T follicular helper cell (primary cell): ENCODE measurements around the gene PITPNM2.
A peak's percentile ranks its signal among the peaks of the same experiment; 100 is the strongest.
"Not testable (repeated sequence)": the region's sequence is repeated elsewhere in the genome, so short reads cannot be mapped to it uniquely, and the experiment has no call there.

ENCODE experiments used
- DNase-seq: peaks from one replicate; pipeline ENCODE4 v3.0.0-alpha.2; 2020; ENCODE audit warnings: low read depth

PITPNM2 gene

DNA sequence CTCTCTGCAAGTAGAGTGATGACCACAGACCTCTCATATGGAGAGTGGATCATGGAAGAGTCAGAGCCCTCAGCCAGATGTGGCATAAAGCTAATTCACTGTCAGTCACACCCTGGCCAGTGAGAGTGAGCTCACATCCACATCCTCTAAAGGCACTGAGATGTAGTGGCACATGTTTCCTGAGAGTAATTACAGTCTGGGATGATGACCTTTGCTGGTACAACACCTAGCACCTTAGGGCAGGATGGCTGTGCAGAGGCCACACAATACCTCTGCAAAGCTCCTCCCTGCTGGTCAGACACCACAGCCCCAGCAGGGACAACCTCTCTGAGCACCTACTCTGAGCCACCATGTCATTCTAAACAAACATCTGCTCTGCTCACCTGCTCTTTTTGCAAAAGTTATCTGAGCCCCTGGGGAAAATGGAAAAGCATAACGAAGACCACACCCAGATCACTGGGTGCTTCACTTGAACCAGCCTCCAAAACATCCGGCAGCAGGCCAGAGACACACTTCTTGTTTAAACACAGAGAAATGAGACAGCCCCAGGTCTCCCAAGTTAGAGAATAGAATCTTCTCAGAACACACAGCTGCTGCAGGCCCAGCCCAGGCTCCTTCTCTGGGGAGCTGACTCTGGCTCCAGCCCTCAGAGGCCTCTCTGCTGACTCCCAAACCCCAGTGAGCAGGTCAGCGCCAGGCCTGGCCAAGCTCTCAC lies 30.3 kb downstream of the PITPNM2 start:
- no peak for DNase-seq

DNA sequence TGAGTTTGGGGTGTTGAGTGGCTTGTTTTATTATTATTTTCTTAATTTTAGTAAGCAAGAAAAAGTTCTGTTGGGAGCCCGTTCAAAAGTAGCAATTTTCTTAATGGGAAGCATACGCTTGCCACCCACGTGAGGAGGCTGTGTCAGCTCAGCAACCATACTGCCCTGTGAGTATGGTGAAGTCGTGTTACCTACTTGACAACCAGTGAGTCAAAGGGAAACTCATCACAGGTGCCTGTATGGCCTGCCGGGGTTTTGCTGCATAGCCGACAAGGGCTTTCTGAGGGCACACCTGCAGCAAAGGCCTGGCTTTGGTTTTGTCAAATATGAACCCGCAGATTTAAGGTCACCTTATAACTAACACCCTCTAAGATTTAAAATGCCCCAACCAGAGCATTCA lies 31.1 kb downstream of the PITPNM2 start:
- DNase-seq = peak; percentile 25

DNA sequence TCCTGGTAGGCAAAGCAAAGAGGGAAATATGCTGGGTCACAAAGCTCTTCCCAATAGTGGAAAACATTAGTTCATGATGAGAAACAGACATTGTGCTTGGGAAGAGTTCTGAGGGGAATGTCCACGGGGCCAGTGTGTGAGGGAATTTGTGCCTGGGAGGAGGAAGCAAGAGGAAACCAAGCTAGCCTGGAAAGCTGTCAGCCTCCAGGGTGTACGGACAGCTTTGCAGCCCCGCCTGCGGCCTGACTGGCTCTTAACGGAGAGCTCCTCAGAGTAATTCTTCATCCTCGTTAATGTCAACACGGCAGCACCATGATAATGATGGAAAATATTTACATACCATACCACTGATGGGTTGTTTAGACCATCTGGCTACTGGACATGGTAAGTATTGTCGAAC lies 32.4 kb downstream of the PITPNM2 start:
- no peak for DNase-seq

DNA sequence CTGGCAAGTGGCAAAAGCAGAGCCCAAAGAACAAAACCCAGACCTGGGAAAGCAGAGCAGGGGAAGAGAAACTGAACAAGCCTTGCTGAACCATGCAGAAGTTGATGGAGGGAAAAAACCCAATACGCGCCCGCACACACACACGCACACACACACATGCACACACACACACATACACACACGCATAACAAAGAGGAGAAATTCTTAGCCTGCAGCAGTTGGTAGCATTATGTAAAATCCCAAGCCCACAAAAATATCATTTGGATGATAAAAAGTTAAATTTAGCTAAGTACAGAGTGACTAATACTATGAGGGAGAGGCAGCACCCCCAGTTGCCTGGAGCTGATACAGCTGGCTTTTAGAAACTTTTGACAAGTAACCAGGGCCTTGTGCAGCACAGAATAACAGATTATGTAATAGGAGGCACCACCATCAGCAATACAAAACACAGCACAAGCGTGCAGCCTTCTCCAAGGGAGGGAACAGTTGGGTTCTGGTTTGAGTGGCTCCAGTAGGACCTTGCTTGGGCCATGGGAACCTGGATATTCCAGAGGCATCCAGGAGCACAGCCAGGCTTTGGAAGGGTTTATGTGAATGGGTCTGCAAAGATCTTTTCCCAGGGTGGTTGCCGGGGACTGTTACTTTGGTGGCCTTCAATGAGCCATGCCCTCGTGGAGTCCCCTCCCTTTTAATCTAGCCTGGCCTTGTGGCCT lies 35.3 kb downstream of the PITPNM2 start:
- no peak for DNase-seq

DNA sequence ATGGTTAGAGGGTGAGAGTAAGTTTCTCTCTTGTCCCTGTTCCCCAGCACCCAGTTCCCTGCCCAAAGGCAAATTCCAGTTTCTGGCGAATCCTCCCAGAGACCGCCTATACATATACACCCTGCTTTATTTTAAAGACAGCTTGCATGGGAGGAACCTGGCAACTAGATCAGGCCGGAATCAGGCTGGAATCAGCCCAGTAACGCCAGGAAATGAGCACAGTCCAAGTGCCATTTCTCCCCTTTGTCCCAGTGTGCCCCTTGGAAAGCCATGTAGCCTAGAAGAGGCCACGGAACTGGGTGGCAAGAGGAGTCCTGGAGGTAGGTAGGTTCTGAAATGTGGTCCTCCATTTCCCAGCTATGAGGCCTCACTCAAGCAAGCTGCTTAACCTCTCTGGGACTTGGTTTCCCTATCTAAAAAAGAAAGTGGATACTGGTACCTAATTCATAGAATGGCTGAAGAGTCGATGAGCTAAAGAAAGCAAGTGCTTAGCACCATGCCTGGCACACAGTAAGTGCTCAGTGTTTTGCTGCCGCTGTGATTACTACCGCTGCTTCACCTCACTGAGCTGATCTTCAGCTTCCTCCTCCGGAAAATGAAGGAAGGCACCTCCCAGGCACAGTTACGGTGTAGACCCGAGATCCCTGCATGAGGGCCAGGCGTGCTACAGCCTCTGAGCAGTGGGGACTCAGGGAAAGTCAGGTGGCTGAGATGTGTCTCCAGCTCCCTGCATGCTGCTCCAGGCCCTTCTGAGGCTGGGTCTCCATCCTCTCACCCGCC lies 36.4 kb downstream of the PITPNM2 start:
- no peak for DNase-seq

DNA sequence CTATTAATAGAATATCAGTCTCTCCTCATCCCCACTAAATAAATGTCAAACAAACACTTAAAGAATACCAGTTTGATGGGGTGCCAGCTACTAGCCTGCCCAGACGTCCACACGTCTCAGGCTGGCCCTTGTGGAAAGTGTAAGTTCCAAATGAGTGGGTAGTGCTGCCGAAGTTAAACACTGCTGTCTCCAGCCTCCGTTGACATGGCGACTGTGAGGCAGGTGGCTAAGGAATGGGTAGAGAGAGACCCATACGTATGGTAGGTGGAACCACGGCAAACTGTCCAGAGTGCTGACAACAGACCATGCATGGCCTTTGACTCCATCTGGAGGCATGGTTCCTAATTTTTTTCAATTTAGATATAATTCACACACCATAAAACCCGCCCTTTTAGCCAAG lies 37.9 kb downstream of the PITPNM2 start:
- DNase-seq = no peak

DNA sequence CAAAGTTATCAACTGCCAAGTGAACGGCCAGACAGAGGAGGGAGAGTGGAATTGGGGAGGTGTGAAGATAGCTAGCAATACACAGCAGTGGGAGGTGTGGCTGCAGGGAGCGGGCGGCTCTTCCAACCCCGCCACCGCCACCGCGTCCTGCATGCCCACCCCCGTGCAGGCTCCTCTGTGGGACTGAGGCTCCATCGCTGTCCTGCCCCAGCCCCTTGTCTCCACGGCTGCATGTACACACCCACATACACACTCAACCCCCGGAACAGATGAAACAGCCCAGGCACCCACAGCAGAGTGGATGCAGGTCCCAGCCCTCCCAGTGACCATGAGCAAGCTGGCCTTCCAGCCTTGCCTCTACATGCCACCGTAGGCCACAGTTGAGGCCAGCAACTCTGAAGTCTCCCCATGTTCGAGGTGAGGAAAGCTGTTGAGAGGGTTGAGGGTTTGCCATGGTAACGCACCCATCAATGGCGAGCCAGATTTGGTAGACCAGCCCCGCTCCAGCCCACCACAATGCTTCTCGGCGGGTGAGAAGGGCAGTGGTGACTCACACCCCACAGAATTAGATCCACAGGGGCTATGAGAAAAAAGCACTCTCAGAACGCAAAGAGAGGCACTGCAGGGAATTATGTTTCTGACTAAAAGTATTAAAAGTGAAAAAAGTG lies 39.3 kb downstream of the PITPNM2 start:
- DNase-seq = no peak

DNA sequence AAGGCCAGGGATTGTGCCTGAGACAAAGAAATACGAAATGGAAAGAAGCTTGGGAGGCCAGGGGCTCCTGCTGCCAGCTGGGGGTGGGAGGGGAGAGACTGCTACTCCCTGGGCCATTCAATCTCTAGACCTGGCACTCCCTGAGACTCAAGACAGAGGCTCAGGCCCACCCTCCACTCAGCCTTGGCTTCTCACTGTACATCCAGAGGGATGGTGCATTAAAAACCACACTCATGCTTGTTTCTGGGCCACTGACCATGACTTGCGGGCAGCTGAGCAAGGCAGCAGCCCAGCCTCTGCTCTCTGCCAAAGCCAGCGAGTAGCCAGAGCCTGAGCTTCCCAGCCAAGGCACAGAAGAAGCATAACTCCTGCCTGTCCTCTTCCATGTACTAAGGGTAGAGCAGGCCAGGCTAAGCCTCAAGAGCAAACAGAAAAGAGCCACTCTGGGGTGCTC lies 41.5 kb downstream of the PITPNM2 start:
- no peak for DNase-seq

DNA sequence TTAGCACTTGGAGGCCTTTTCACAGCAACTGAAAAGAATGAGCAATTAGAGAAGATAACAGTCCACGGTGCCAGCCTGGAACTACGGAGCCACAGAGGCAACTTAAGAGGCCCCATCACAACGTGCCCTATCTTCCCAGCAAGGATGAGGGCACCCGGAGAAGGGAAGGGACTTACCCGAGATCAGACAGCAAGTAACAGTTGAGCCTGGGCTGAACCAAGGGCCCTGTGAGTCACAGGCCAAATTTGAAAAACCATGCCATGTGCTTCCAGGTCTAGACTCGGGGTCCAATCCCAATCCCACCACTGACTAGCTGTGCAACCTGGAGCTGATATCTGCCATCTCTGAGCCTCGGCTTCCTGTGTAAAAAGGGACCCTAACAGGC lies 42.2 kb downstream of the PITPNM2 start:
- DNase-seq = no peak

DNA sequence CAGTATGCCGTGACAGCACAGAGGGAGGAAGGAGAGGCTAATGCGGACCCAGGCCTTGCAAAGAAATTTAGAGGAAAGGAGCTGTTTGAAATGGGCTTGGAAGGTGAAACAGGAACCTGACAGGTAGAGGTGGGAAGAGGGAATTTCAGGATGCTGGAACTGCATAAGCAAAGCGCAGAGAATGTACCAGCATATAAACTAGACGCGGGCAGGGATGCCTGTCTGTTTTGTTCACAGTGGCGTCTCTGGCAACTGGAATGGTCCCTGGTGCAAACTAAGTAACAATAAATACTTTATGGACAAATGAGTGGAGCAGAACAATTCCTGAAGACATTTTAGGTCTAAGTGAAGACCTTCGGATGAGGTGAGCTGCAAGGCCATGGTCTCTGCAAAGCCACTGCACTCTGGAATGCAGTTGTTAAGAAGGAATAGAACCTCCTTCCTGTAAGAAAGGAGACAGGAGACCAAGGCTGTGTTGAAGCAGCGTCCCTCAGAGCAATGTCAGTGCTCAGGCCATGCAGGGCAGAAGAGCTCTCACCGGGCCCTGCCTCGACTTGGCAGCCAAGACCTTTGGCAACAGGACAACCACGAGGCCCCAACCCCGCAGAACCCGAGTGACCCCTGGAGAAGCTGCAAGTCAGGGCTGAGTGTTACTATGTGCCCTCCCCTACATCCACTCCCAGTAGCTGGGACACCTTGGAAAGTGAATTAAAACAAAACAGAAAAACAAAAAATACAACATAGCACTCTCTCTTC lies 42.8 kb downstream of the PITPNM2 start:
- DNase-seq = no peak

DNA sequence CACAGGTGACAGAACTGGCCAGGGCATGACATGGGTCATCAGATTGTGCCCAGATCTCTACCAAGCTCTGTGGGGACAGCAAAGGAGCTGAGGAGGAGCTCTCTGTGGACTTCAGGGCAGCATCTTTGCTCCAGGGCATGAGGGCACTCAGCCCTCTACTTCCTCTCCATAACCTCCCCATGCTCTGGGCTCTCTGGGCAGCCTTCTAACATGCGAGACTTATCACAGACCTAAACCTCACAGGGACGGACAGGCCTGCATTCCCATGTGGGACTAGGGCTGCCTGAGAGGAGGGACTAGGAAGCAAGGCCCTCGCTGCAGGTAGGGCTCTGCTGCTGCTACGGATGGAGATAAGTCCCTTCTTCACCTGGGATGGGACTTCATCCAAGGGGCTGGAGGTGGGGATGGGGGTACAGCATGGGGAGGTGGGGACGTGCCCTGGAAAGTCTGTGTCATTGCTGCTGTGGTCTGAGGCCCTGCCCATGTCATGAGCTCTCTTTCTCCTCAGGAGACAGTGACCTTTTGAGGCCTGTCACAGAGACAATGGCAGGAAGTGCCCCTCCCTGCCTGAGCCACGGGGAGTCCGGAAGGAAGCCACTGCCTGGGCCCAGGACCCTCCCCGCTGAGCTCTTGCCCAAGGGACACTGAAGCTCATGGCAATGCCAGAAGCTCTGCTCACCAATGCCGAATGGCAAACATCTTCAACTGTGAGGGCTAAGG lies 44.1 kb downstream of the PITPNM2 start:
- peak; percentile 5 for DNase-seq

DNA sequence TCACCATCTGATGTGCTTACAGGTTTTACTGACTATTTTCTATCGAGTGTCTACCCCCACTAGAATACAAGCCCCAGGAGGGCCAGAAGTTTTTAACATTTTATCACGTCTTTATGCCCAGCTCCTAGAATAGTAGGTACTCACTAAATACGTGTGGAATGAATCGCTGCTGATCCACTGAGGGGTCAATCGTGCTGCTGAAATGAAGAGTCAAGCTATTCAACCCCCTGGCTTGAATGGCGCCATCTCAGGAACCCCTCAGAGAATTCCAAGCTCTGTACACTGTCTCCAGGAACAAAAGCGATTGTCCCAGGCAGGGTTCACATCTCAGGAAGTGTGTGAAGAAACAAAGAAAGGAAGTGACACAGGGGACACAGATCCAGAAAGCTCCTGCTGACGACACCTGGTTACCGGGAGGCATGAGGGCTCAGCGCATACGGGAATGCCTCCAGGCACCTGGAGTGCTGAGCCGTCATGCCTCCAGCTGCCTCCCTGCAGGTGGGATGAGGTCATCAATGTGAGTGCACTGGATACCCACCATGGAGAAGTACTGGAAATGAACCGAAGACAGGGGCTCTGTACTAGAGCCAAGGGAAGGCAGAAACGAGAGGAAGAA lies 45.6 kb downstream of the PITPNM2 start:
- no peak for DNase-seq

DNA sequence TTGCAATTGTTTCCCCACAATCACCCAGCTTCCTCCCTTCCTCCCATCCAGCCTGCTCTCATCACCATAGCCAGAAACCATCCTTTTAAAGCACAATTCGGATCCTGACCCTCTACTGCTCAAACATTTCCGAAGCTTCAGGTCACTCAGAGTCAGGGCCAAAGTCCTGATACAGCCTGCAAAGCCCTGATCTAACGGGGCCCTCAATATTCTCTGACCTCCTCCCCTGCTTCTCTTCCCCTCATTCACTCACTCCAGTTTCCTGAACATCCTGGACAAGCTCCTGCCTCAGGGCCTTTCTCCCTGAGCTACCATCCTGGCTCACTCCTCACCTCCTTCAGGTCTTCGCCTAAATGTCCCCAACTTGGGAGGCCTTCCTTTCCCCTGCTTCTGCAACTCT lies 46.1 kb downstream of the PITPNM2 start:
- DNase-seq = no peak

DNA sequence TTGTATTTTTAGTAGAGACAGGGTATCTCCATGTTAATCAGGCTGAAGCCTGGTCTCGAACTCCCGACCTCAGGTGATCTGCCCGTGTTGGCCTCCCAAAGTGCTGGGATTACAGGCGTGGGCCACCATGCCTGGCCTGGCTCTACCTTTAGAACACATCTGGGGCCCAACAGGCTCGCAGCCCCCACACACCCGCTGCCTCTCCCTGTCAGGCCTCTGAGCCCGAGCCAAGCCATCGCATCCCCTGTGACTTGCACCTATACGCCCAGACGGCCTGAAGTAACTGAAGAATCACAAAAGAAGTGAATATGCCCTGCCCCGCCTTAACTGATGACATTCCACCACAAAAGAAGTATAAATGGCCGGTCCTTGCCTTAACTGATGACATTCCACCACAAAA lies 46.8 kb downstream of the PITPNM2 start:
- DNase-seq = not testable (repeated sequence)

DNA sequence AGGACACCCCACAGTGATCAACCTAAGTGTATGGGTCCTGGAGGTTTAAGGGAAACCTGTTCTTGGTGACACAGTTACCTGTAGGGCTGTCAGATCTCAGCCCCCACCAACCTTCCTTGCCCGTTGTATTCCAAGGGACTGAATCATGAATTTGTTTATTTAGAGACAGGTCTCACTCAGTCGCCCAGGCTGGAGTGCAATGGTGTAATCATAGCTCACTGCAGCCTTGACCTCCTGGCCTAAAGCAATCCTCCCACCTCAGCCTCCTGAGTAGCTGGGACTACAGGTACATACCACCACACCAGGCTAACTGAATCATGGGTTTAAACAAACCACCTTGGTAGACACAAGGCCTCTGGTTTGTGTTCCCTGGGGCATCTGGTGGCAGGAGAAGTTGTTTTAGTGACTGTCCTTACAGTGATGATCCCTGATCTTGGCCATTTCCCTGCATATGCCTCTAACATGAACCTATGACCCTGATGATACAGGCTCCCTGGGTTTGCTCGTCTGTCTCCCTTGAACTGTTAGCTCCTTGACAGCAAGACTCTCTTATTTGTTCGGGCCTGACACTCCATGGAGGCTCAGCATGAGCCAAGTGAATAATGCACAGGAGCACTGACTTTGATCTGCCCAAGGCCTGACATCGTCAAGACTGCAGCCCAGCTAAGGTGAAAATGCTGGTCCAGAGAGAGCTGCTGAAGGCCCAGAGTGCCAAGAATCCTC lies 47.9 kb downstream of the PITPNM2 start:
- no peak for DNase-seq

DNA sequence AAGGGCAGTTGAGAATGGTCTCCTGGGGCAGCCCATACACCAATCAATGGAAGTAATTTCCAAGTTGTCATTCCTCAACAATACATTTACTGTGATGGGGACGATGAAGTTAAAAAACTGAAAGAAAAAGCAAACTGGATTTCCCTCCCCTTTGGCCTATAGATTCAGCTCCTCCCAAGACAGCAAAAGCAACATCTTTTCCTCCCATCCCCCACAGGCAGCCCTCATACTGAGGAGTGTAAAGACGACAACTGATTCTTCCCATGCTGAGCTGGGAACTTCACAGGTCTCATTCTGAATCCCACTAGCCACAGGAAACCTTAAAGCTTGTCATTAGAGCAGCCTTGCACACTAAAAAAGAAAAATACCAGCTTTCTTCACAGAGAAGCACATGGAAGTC lies 48.5 kb downstream of the PITPNM2 start:
- DNase-seq = no peak

DNA sequence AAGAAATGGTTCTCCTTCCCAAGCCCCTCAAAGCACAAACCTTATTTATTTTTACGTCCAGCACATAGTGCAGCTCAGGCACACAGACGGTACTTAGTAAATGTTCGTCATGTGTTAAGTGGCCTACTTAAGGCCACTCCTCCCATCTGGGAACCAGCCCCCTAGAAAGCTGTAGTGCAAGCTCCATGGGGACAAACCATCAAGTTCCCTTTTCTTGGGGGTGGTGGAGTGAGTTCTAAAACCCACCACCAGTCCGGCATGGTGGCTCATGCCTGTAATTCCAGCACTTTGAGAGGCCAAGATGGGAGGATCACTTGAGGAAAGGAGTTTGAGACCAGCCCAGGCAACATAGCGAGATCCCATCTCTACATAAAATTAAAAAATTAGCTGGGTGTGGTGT lies 49.4 kb downstream of the PITPNM2 start:
- no peak for DNase-seq
